Fibroblast of mammary gland (primary cell): ENCODE measurements around the gene TCF15.

Source experiments
- DNase-seq: peaks from one replicate; pipeline ENCODE4 v3.0.0-alpha.2; 2010; ENCODE audit warnings: low read depth
- H3K4me3 ChIP-seq: 2 replicates; pipeline ENCODE4 v1.5.1; 2011; ENCODE audit warnings: low read depth, mild to moderate bottlenecking, low read length, moderate library complexity; ENCODE audit not compliant: control insufficient read depth
- TF ChIP-seq, protein P1 (sequence below): conservative IDR thresholded peaks from 2 replicates; pipeline ENCODE4 v1.5.1; 2011; ENCODE audit warnings: low read depth, low read length, inconsistent platforms; ENCODE audit not compliant: control insufficient read depth, insufficient read depth

The TCF15 gene, protein sequence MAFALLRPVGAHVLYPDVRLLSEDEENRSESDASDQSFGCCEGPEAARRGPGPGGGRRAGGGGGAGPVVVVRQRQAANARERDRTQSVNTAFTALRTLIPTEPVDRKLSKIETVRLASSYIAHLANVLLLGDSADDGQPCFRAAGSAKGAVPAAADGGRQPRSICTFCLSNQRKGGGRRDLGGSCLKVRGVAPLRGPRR

DNA sequence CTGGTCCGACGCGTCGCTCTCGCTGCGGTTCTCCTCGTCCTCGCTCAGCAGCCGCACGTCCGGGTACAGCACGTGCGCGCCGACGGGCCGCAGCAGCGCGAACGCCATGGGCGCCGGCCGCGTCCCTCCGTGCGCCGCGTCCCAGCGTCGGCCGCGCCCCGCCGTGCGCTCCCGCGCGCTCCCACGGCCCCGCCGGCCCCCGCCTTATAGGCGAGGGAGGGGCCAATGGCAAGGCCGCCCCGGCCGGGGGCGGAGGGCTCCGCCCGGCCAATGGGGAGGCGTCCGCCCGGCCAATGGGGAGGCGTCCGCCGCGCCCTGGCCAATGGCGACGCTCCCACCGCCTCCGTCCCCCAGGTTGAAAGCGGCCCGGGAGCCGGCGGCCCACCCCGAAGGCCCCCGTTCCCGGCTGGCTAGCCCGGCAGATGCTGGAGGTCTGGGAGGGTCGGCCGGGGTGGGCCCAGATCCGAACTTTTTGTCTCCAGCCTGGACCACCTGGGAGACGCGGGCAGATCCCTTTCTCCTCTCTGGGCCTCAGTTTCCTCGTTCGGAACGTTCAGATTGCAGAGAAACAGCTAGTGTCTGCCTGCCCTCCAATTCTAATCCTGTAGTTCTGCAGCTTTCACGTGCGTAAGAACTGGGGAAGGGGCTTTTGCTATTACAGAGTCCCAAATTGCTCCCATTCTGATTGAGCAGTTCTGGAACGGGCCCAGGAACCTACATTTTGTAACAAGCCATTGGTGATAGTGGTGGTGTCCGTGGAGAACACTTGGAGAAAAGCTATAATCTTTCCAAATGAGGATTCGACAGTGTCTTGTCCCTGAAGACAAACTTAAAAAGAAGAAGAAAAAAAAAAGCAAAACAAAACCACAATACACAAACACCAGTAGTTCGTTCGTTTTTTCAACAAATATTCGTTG lies at the start of gene TCF15:
TSS of gene TCF15 (minus strand) at position 180 of the 917 bp plus-strand sequence. CDS start at position 108, 72 bp downstream.
- peak; percentile 11 for DNase-seq
- H3K4me3 ChIP-seq = no peak within 1 kb of the TSS
- TF ChIP-seq, protein P1, sequence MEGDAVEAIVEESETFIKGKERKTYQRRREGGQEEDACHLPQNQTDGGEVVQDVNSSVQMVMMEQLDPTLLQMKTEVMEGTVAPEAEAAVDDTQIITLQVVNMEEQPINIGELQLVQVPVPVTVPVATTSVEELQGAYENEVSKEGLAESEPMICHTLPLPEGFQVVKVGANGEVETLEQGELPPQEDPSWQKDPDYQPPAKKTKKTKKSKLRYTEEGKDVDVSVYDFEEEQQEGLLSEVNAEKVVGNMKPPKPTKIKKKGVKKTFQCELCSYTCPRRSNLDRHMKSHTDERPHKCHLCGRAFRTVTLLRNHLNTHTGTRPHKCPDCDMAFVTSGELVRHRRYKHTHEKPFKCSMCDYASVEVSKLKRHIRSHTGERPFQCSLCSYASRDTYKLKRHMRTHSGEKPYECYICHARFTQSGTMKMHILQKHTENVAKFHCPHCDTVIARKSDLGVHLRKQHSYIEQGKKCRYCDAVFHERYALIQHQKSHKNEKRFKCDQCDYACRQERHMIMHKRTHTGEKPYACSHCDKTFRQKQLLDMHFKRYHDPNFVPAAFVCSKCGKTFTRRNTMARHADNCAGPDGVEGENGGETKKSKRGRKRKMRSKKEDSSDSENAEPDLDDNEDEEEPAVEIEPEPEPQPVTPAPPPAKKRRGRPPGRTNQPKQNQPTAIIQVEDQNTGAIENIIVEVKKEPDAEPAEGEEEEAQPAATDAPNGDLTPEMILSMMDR = no peak

DNA sequence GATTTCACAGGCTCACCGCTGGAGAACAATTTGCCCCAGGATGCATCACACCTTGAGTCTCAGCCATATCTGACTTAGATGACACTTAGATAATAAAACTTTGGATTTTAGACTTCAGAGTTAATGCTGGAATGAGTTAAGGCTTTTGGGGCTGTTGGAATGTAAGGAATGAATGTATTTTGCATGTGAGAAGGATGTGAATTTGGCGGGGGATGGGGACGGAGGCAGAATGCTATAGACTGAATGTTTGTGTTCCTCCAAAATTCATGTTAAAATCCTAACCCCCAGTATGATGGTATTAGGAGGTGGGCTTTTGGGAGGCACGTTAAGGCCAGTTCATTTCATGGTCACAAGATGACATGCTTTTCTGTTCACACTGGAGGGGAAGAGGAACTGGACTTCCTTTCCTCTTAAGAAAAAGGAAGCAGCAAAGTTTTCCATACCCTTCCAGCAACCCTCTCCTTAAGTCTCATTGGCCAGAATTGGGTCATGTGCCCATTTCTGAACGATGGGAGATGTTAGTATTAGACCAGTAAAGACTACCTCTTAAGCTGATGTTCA lies 48.7 kb upstream of the TCF15 start:
- TF ChIP-seq, protein P1 = no peak
- no peak for DNase-seq
- no peak overlapping the region for H3K4me3 ChIP-seq

GRCh38 chr20:658202-658601 lies 48.1 kb upstream of the TCF15 start:
- TF ChIP-seq, protein P1 = no peak
- no peak overlapping the region for H3K4me3 ChIP-seq
- DNase-seq = no peak

GRCh38 chr20:655726-656624 lies 45.9 kb upstream of the TCF15 start:
- DNase-seq = no peak
- TF ChIP-seq, protein P1 = no peak
- no peak overlapping the region for H3K4me3 ChIP-seq

- DNase-seq = no peak
- TF ChIP-seq, protein P1 = no peak
These were observed 44.3 kb upstream of the TCF15 start for GRCh38 chr20:654417-654750.

GRCh38 chr20:653590-654416 lies 43.7 kb upstream of the TCF15 start:
- TF ChIP-seq, protein P1 = no peak
- DNase-seq = no peak
- H3K4me3 ChIP-seq = peak overlapping the region; percentile 44

More at GRCh38 chr20:654417-654750, 44.3 kb upstream of the TCF15 start:
- no peak overlapping the region for H3K4me3 ChIP-seq
